Cardiac fibroblast (primary cell): Measurements from ENCODE around the gene DNAH6.
A peak's percentile ranks its signal among the peaks of the same experiment; 100 is the strongest.

Experiments
- DNase-seq, 2 donors: peaks; one replicate each; pipeline versions ENCODE4 v3.0.0 to v3.0.0-alpha.2; 2010; ENCODE audit warnings: low read depth in 2 of 2
- H3K4me3 ChIP-seq, 2 donors: replicated peaks in 1 of 2; 1 replicate in 1 of 2; 2 replicates in 1 of 2; pipeline ENCODE4 v1.5.1; 2011; ENCODE audit warnings: low read depth in 2 of 2, low read length in 2 of 2, mild to moderate bottlenecking in 2 of 2, moderate library complexity in 1 of 2
- CTCF ChIP-seq: IDR thresholded peaks from one replicate; pipeline ENCODE4 v1.5.1; 2011; ENCODE audit warnings: low read depth, mild to moderate bottlenecking, low read length, inconsistent platforms

The DNAH6 gene

GRCh38 chr2:84701880-84702279, 185.6 kb downstream of the DNAH6 start:
- DNase-seq = peak; percentile 66 to 80
- no peak overlapping the region for H3K4me3 ChIP-seq
- no peak for TF ChIP-seq CTCF

GRCh38 chr2:84702941-84703340, 186.6 kb downstream of the DNAH6 start:
- DNase-seq = no peak
- no peak overlapping the region for H3K4me3 ChIP-seq
- TF ChIP-seq CTCF = no peak

- no peak overlapping the region for H3K4me3 ChIP-seq
- TF ChIP-seq CTCF = no peak
- no peak for DNase-seq
Observed at GRCh38 chr2:84703831-84704230, 187.5 kb downstream of the DNAH6 start.

GRCh38 chr2:84704505-84705244, 188.4 kb downstream of the DNAH6 start:
- no peak overlapping the region for H3K4me3 ChIP-seq
- no peak for TF ChIP-seq CTCF
- DNase-seq = no peak

- H3K4me3 ChIP-seq = no peak overlapping the region
- no peak for TF ChIP-seq CTCF
- no peak for DNase-seq
Observed at GRCh38 chr2:84705858-84706257, 189.6 kb downstream of the DNAH6 start.

GRCh38 chr2:84708442-84708841, 192.1 kb downstream of the DNAH6 start:
- H3K4me3 ChIP-seq = no peak overlapping the region
- DNase-seq = no peak
- TF ChIP-seq CTCF = no peak

- no peak overlapping the region for H3K4me3 ChIP-seq
- no peak for DNase-seq
- TF ChIP-seq CTCF = no peak
Observed at GRCh38 chr2:84711651-84712050, 195.4 kb downstream of the DNAH6 start.
